NOMO-1 treated with dmso at 0.1 percent for 144 hours (cell line): Measurements from ENCODE around the gene ZFYVE26.
"Not testable (repeated sequence)": the region's sequence is repeated elsewhere in the genome, so short reads cannot be mapped to it uniquely, and the experiment has no call there.

ENCODE experiments used
- DNase-seq: peaks from one replicate; lab custom pipeline; 2025; ENCODE audit not compliant: unreplicated experiment; lab: John Stamatoyannopoulos, UW

The ZFYVE26 gene

DNA sequence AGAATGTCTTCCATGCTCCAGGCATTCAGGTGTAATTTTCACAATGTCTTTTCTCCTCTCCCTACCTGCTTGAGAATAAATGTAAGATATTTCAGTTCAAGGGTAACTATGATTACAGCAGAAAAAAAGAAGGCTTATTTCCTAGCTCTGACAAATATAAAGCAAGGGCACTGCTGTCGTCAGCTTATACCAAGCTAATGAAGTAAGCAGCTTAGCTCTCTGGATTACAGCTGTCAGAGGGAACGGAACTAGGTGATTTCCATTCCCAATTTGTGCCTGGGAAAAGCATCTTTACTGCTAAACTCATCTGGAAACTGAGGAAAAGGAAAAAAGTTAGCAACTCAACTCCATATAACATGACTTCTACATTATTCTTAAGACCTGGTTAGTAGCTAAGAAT lies 56.5 kb downstream of the ZFYVE26 start:
- no peak for DNase-seq

DNA sequence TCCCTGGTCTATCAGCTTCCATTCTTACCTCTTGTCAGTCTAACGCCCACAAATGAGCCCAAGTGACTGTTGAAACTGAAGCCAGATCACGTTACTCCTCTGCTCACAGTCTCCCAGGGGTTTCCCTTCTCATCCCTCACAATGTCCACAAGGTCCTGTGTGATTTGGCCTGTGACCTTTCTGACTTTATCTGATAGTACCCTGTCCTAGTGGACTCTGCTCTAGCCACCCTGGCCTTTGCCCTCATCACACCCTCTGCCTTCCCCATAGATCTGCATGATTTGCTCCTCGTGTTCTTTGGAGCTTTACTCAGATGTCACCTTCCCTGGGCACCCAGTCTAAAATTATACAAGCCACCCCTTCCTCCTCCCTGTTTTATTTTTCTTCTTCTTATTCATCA lies 59.2 kb downstream of the ZFYVE26 start:
- no peak for DNase-seq

DNA sequence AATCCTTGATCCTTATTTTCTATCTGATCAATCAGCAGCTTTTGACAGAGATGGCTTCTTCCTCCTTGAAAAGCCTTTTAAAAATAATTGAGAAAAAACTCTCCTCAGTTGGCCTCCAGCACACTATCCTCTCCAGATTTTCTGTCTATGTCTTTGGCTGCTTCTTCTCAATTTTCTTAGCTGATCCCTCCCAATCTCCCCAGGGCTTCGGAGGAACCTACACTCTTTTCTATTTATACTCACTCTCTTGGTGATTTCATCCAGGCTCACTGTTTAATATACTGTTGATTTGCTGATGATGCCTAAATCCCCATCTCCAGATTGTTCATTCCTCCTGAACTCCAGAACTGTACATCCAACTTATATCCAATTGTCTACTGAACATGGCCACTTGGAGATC lies 59.9 kb downstream of the ZFYVE26 start:
- DNase-seq, result no peak

DNA sequence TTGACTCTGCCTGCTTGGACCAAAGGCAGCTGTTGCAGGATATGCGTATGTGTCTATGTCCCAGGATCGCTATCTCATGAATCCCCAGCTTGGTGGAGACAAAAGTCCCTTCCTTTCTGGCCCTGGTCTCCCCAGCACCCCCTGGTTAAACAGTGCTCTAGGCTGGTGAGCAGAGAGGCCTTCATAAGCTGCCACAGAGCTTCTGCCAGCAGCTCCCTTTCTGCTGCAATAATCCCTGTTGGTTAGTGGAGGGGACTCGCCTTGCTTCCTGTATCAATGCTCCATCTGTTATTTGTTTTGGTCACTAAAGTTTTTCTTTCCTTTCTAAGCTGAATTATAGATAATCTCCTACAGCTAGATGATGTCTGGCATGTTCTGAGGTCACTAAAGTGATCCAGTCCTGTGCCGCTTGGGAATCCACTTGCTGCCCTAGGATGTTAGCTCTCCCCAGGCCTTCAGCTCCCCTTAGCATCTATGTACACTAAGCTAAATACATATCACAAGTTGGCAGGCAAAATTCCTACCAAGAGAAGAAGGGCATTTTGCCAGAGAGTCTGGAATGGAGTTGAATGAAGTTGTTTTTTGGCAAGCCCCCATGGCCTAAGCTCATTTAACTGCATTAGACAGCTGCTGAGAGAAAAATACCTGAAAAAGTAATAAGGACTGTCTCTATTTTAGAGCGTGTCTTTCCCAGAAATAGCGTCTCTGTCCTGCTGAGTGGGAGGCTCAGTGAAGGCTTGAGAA lies 66.9 kb downstream of the ZFYVE26 start:
- DNase-seq, result no peak

DNA sequence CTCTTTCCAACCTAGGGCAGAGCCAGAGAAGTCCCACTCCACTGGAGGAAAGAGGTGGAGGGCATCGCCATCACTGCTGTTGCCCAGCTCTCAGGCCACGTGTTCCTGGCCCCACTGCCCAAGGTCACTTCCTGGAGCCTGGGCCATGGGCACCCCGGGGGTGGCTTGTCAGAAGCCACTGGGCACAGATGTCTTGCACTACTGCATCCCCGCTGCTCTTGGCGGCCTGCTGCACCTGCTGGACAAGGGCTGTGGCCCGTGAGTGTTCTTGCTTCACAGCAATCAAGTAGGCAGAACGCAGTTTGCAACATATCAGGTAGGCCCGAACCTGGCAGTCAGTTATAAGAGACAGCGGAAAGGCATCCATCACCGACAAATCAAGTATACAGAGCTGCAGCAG lies 68.1 kb downstream of the ZFYVE26 start:
- no peak for DNase-seq

DNA sequence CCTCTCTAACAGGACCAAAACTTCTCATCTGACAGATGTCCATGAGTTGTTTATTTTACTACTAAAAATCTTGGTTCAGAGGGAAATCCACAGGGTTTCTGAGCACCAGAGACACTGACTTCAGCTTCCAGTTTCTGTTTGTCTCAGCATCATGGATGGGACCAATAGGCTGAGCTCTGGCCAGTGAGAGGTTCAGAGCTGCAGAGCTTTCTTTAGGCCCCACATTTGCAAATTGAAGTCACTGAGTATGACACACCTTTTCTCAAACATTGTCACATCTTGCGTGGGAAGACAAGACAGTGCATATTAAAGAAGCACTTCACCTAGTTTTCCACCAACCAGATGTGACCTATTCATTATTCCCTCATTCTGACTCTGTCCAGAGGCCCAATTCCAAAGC lies 69.5 kb downstream of the ZFYVE26 start:
- no peak for DNase-seq

DNA sequence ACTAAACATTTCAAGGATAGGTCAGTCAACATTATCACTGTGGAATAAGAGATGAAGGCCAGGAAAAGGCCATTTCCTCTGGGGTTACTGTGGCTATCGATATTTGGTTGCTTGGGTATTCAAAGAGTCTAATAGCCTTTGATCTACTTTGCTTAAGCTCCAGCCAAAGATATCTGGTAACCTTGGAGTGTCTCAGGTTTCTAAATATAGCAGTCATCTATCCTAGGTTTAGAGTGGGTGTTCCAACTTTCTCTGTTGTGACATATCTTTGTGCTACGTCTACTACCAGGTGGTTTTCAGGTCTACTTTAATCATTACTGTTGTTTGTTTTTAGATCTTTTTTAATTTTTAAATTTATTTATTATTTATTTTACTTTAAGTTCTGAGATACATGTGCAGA lies 72.3 kb downstream of the ZFYVE26 start:
- no peak for DNase-seq

DNA sequence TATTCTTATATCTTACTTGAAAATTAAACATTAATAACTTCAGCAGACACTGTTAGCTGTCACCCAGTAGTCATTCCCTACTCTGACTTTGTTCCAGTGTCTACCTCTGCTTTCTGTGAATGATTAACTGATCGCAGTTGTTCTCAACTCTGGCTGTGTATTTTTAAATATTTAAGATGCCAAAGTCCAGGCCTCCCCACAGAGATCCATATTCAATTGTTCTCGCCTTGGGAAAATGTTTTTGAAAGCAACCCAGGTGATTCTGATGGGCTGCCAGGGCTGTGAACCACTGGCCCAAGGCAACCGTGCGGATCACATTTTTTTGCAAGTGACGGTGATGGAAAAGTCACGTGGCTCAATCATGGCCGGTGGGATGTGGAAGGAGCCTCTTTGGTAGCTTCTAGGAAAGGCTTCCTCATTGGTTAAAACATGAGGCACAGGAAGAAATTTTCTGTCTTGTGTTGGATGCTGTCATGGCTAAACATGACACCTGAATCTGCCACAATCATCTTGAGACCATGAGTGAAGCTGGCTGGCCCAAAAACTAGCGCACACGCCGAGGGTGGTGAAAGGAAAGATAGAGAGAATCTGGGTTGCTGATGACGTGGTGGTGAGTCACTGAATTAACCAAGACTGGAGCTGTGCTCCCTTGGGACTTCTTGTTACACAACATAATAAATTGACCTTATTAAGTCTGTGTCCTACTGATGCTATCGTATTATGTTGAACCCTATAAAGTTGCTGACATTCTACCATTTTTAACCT lies 77.5 kb downstream of the ZFYVE26 start:
- DNase-seq, result no peak

DNA sequence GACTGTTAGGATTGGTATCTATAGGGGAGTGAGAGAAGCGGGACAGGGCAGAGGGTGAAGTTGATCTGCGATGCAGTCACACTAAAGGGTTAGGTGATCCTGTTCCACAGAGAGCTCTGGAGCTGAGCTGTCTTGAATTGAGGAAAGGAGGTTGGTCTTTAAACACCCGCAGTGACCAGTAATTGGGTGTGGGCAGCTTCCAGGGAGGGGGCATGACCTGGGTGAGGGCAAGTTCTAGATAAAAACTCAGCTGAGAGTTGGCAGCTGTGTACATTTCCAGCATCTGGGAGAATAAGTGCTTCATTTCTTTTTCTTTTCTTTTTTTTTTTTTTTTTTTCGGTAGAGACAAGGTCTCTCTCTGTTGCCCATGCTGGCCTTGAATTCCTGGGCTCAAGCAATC lies 79.6 kb downstream of the ZFYVE26 start:
- DNase-seq, result no peak

DNA sequence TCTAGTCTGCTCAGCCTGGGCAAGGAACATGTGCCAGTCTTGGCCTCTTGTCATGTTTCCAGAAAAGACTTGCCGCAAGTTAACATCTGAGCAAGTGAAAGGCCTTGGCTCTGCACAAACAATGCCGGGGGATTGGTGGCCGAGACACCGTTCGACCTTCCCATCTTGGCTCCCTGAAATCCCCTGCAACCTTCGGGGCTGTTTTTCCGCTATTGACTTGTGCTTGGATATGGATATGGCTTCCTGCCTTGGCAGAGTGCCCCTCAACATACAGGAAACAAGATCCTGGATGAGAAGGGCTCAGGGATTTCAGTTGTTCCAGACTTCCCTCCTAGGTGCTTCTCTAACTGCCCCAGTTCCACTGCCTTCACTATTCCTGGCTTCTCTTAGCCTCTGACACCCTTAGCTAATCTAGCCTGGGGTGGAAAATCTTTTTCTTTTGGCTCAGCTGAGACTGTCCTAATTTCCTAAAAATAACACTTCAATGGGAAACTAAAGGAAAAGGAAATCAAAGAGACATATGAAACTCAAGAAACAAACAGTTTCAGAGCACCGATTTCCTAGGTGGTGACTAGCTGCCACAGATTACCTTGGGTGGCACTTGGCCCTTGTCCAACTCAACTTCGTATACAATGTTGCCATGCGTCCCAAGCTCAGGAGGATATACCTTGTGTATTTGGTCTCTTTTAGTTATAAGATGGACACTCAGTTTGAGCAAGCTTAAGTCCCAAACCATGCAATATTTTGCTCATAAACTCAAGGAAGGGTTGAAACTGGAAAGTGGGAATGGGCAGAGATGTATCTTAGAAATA lies 80.8 kb downstream of the ZFYVE26 start:
- no peak for DNase-seq

DNA sequence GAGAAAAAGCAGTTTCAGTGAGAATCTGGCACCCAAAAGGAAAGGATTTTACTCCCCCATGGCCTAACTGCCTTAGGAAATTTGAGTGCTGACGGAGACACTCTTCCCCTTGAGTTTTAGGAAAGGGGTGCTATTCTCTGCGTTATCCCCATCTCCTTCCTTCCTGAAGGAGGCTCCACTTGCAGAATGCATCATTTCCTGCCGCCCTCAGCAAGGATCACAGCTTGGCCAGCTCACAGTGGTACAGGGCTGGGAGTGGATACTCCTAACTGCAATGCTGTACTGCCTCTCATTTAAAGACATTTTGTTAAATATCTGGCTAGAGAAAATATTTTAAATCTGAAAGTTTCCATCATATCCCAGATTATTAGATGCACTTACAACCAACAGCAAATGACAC lies 81.7 kb downstream of the ZFYVE26 start:
- no peak for DNase-seq

DNA sequence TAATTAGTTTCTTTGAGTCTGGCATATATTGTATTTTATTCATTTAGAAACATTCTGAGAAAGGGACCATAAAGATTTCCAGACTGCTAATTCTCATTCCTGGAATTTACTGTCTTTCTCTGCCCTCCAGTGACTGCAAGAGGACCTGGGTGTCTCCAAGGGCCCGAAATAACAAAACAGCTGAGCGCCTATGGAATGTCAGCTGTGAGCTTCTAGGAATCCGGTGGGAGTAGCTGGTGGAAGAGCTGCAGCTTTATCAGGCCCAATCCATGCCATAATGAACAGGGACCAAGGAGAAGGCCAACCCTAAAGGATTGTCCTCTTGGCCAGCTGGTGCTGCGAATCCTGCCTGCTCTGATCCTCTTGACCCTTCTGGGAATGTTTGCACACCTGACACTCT lies 82.8 kb downstream of the ZFYVE26 start:
- no peak for DNase-seq

DNA sequence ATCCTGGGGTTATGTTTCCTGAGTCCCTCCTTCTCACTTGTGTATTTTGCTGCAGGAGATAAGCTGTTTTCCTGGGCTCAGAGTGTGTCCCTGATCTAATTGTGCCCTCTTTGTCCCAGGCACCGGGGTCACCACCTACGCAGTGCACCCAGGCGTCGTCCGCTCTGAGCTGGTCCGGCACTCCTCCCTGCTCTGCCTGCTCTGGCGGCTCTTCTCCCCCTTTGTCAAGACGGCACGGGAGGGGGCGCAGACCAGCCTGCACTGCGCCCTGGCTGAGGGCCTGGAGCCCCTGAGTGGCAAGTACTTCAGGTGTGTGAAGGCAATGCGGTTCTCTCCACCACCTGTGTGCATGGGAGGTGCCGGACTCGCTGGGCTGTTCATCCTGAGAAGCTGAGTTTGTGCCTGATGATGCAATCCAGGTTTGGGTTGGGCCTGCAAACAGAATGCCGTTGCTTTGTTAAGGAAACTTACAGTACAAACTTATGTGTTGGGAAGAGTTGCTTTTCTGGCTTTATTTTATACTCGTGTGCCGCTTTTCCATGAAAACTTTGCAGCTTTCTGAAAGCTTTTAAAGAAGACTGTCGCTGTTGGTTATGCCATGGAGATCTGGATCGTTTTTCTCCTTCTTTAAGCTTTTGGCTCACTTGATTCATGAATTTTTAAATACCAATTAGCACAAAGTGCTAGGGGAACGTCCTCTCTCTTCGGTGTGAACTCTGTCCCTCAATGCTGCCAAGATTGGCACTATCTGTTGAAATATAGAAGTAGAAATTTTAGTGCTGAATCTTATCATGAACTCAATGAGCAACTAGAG lies 87.1 kb downstream of the ZFYVE26 start:
- no peak for DNase-seq

DNA sequence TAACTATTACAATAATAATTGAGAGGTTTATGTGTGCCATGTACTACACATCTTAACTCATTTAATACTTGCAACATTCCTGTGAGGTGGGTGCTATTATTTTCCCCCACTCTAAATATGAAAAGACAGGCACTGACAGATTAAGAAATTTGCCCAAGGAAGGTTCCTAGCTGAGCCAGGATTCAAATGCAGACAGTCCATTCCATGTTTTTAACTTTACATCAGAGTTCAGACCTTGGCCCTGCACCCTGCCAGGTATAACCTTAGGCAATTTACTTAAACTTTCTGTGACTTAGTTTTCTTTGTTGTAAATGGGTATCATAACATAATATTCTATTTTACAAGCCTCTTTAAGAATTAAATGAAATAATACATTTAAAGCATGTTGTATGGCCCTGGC lies 88.1 kb downstream of the ZFYVE26 start:
- no peak for DNase-seq

DNA sequence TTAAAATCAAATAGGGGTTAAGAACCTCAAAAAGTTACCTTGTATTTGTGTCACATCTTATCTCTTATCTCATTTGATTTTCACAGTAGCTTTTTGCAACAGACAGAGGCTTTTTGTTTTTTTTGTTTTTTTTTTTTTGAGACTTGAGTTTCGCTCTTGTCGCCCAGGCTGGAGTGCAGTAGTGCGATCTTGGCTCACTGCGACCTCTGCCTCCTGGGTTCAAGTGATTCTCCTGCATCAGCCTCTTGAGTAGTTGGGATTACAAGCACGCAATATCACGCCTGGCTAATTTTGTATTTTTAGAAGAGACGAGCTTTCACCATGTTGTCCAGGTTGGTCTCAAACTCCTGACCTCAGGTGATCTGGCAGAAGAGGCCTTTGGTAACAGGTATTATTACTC lies 89.0 kb downstream of the ZFYVE26 start:
- no peak for DNase-seq

DNA sequence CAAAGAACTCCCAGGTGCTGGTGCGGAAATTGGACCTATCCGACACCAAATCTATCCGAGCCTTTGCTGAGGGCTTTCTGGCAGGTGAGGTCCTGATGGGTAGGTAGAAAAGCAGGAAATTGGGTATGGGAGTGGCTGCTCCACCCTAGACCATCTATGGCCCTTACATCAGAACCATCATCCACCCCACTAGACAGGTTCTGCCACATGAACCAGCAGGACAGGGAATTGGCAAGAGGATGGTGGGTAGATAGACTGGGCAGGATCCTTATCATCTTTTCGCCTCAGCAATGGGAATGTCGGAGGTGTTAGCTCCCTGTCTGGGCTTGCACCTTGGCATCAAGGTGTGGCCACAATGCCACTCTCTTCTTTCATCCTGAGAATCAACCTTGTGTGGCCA lies 91.2 kb downstream of the ZFYVE26 start:
- no peak for DNase-seq

DNA sequence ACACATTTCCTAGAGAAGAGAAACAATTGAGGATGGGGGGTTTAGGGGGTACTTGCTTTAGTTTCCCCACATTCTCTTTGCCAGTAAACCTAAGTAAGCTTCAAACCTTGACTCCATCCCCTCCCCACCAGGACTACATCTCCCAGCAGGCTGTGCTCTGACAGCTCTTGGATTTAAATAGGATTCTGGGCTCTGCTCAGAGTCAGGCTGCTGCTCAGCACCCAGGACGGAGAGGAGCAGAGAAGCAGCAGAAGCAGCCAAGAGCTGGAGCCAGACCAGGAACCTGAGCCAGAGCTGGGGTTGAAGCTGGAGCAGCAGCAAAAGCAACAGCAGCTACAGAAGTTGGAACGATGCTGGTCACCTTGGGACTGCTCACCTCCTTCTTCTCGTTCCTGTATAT lies 94.1 kb downstream of the ZFYVE26 start:
- no peak for DNase-seq

DNA sequence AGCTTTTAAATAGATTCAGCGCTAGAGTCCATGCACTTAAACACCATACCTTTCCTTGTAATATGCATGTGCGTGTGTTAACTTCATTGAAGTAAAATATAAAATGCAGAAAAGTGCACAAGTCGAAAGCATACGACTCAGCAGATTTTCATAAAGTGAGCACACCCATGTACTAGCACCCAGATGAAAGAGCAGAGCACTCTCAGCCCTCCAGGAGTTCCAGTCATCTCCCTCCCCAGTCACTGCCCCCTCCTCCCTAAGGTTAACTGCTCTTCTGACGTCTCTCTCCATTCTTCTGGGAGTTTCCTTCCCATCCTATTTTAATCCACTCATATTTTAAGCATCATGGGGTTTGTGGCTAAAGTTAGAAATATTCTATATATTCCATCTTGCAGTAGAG lies 94.5 kb downstream of the ZFYVE26 start:
- no peak for DNase-seq

DNA sequence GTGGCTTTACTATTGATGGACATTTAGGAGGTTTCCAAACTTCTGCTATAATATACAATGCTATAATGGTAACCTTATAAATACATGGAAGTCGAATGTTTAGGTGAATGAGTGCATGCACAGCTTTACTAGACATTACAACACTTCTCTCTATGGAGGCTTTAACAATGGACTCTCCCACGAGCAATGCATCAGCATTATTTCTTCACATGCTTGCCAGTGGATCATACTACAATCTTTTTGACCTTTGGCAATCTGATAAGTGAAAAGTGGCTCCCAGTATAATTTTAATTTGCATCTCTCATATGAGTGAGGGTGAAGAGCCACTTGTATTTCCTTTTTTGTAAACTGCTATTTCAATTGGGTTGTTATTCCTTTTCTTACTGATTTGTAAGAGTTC lies 96.5 kb downstream of the ZFYVE26 start:
- no peak for DNase-seq

DNA sequence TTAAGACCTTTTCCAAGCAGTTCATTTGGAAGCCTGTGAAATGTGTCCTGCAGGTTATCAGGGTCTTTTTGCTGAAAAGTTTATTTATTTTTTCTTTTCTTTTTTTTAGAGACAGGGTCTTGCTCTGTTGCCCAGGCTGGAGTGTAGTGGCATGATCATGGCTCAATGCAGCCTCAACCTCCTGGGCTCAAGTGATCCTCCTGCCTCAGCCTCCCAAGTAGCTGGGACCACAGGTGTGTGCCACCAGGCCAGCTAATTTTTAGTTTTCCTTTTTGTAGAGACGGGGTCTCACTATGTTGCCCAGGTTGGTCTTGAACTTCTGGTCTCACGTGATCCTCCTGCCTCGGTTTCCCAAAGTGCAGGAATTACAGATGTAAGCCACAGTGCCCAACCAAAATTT lies 97.0 kb downstream of the ZFYVE26 start:
- DNase-seq, result not testable (repeated sequence)

DNA sequence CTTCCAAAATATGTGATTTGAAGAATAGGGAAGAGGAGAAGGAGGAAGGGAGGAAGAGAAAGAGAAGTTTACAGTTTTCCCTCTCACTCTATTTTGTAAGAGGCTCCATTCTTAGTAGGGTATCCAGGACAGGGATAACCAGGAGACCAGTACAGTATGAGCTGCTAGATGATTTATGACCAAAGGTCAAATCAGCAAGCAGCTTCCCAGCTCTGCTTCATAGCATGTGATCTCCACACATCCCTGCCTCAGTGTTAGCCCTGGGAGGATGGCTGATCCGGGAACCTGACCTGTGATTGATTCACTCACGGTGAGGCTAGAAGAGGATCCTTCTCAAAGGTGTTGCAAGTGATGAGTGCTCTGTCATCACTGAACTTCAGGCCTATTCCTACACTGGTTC lies 98.1 kb downstream of the ZFYVE26 start:
- DNase-seq, result no peak
